ENCODE data around the gene EMC9. TPM values are rescaled to one million over a fixed set of nuclear protein-coding genes. Genes with fewer than 3 reads are reported as not detected.
A peak's percentile ranks its signal among the peaks of the same experiment; 100 is the strongest.

The EMC9 gene
- polyA plus RNA-seq, 2 of the 4 experiments (the other 2 are of a cell fraction) = 21.5 to 48.5 TPM

GRCh38 chr14:24095271-24096068 lies 45.9 kb downstream of the EMC9 start (continued):
- no peak for TF ChIP-seq FOXS1 (CRISPR knock-in tag; IDR thresholded peaks at IDR 0.05)

- TF ChIP-seq E2F6 (IDR thresholded peaks at IDR 0.05; ENCODE audit: borderline replicate concordance, low read depth) (peak; percentile 17; the same call in 1 of the 2 replicates), MAZ (IDR thresholded peaks at IDR 0.05; ENCODE audit: borderline replicate concordance, low read depth, low read length) (no peak)
- peak overlapping the region; percentile 89 for H3K4me2 ChIP-seq
- DNase-seq (ENCODE audit: low read depth in 1 of 2, low spot score in 1 of 2) (no peak), ATAC-seq (peak in 1 of 2 experiments; percentile 27; a peak in 3 of 6 replicates), FAIRE-seq (no peak)
- no peaks in the 10 kb centered on the region for H3K9me3 ChIP-seq
- H3K4me1 ChIP-seq = peaks cover 18% of the 10 kb centered on the region
- ChIA-PET CTCF (interaction anchor here (0.9 to 12.6 kb wide), 8 partner anchors 10 to 66 kb away, joined by 3 to 405 read pairs (median 4); partner anchors contain the start of gene PSME1), POLR2A (interaction anchor here (1.2 to 3.7 kb wide), 7 partner anchors 10 to 147 kb away, joined by 3 to 55 read pairs (median 13); partner anchors contain the start of genes CARMIL3, CPNE6, DCAF11 and NRL)
- peak overlapping the region; percentile 70 for H3K4me3 ChIP-seq
- WGBS (ENCODE audit: missing lambda C conversion rate) = 14% methylated on average over 14 of the region's 14 CpGs
- H3K27ac ChIP-seq = peak overlapping the region; percentile 95 to 100
These were observed 46.5 kb downstream of the EMC9 start for GRCh38 chr14:24094841-24095270.

- ChIA-PET CTCF (interaction anchor here (0.9 to 12.6 kb wide), 11 partner anchors 11 to 67 kb away, joined by 3 to 405 read pairs (median 4); partner anchors contain the start of genes CPNE6, IRF9 and PSME1), POLR2A (interaction anchor here (0.6 to 3.7 kb wide), 21 partner anchors 9 to 336 kb away, joined by 3 to 55 read pairs (median 6); partner anchors contain the start of genes CARMIL3, CPNE6, DCAF11 and EMC9)
- DNase-seq (ENCODE audit: low read depth in 1 of 2, low spot score in 1 of 2) (peak; percentile 95 to 97), FAIRE-seq (no peak), ATAC-seq (peak; percentile 93 to 94)
- WGBS (ENCODE audit: missing lambda C conversion rate) = under 1% methylated on average over 35 of the region's 68 CpGs
- H3K27ac ChIP-seq = peak within 1 kb of the TSS; percentile 95 to 100
- peak within 1 kb of the TSS; percentile 89 for H3K4me2 ChIP-seq
- H3K4me3 ChIP-seq = peak within 1 kb of the TSS; percentile 70
- H3K9me3 ChIP-seq = no peaks in the 10 kb centered on the region
- peaks cover 18% of the 10 kb centered on the region for H3K4me1 ChIP-seq
- TF ChIP-seq HEYL (CRISPR knock-in tag; IDR thresholded peaks at IDR 0.05) (no peak), RCOR1 (IDR thresholded peaks at IDR 0.05; ENCODE audit: low read depth, low read length) (no peak), POLR2AphosphoS2 (conservative IDR thresholded peaks at IDR 0.05; ENCODE audit: low read length) (no peak), MAX (IDR thresholded peaks at IDR 0.05) (peak; percentile 66), HOXB5 (CRISPR knock-in tag; IDR thresholded peaks at IDR 0.05) (no peak), JUN (IDR thresholded peaks at IDR 0.05) (peak; percentile 73 to 98), CBX8 (IDR thresholded peaks at IDR 0.05) (no peak), ZFP36 (IDR thresholded peaks at IDR 0.05; ENCODE audit: borderline replicate concordance, partially characterized antibody) (no peak), RNF2 (IDR thresholded peaks at IDR 0.05; ENCODE audit: borderline replicate concordance, low read depth) (no peak), JUNB (IDR thresholded peaks at IDR 0.05) (no peak), PHF8 (IDR thresholded peaks at IDR 0.05; ENCODE audit: borderline replicate concordance, low read depth) (peak; percentile 75), TP53 (CRISPR knock-in tag; IDR thresholded peaks at IDR 0.05) (no peak), CHD4 (IDR thresholded peaks at IDR 0.05; ENCODE audit: borderline replicate concordance) (no peak), CHD2 (IDR thresholded peaks at IDR 0.05; ENCODE audit: low read length, partially characterized antibody) (no peak), ESRRA (IDR thresholded peaks at IDR 0.05; ENCODE audit: borderline replicate concordance, low read length) (no peak), HOXB13 (CRISPR knock-in tag; IDR thresholded peaks at IDR 0.05; ENCODE audit: low read depth) (no peak), CTCF (IDR thresholded peaks at IDR 0.05) (no peak), ELK1 (IDR thresholded peaks at IDR 0.05; ENCODE audit: low read depth, low read length) (no peak), HMGXB4 (CRISPR knock-in tag; IDR thresholded peaks at IDR 0.05; ENCODE audit: borderline replicate concordance) (no peak), TFCP2L1 (CRISPR knock-in tag; IDR thresholded peaks at IDR 0.05) (peak; percentile 34; the same call in 1 of the 2 replicates), E2F6 (IDR thresholded peaks at IDR 0.05; ENCODE audit: borderline replicate concordance, low read depth) (peak; percentile 81), KDM5A (IDR thresholded peaks at IDR 0.05) (no peak)
These were observed 47.2 kb downstream of the EMC9 start, which contains the start of gene PCK2 for GRCh38 chr14:24093901-24094840. TSS of gene PCK2 (plus strand) at chr14:24094311. CDS start at chr14:24094406, 95 bp downstream.

Data from A549 (cell line).